Ishikawa (cell line): ENCODE measurements around the gene STEAP3.

ENCODE experiments used
- CEBPB ChIP-seq: IDR thresholded peaks from 2 replicates; pipeline ENCODE4 v1.6.1; 2012
- CREB1 ChIP-seq: IDR thresholded peaks from 2 replicates; pipeline ENCODE4 v1.6.1; 2012; ENCODE audit warnings: low read depth
- EGR1 ChIP-seq: IDR thresholded peaks from 2 replicates; pipeline ENCODE4 v1.6.1; 2012
- EP300 ChIP-seq: IDR thresholded peaks from 2 replicates; pipeline ENCODE4 v1.6.1; 2012; ENCODE audit warnings: borderline replicate concordance
- FOXM1 ChIP-seq: IDR thresholded peaks from 2 replicates; pipeline ENCODE4 v1.6.1; 2012; ENCODE audit warnings: low read depth, borderline replicate concordance
- NFIC ChIP-seq: IDR thresholded peaks from 2 replicates; pipeline ENCODE4 v1.6.1; 2012
- RAD21 ChIP-seq: IDR thresholded peaks from 2 replicates; pipeline ENCODE4 v1.6.1; 2012; ENCODE audit warnings: low read depth
- REST ChIP-seq: IDR thresholded peaks from 2 replicates; pipeline ENCODE4 v1.6.1; 2012; ENCODE audit warnings: low read depth, mild to moderate bottlenecking
- TAF1 ChIP-seq: IDR thresholded peaks from 2 replicates; pipeline ENCODE4 v1.6.1; 2012; ENCODE audit warnings: low read depth, mild to moderate bottlenecking
- TCF12 ChIP-seq: IDR thresholded peaks from 2 replicates; pipeline ENCODE4 v1.6.1; 2012; ENCODE audit warnings: low read depth
- TEAD4 ChIP-seq: IDR thresholded peaks from 2 replicates; pipeline ENCODE4 v1.6.1; 2012
- USF1 ChIP-seq: IDR thresholded peaks from 2 replicates; pipeline ENCODE4 v1.6.1; 2012
- YY1 ChIP-seq: IDR thresholded peaks from 2 replicates; pipeline ENCODE4 v1.6.1; 2012; ENCODE audit warnings: low read depth
- ZBTB7A ChIP-seq: IDR thresholded peaks from 2 replicates; pipeline ENCODE4 v1.6.1; 2012; ENCODE audit warnings: low read depth
- TF ChIP-seq, protein P1 (sequence below): IDR thresholded peaks from 2 replicates; pipeline ENCODE4 v1.6.1; 2012

Gene STEAP3

GRCh38 chr2:119248311-119248710 is 24.7 kb downstream of the STEAP3 start:
- TF ChIP-seq EGR1, result peak; percentile 59; the same call in 1 of the 2 replicates
- TF ChIP-seq REST, result no peak

GRCh38 chr2:119248751-119249150 is 25.1 kb downstream of the STEAP3 start:
- TF ChIP-seq ZBTB7A (no peak), REST (no peak), EGR1 (no peak), TCF12 (no peak), NFIC (no peak), YY1 (no peak), FOXM1 (no peak), CEBPB (no peak), CREB1 (no peak), USF1 (no peak), TAF1 (no peak), RAD21 (no peak), EP300 (no peak), TEAD4 (no peak)
- TF ChIP-seq, protein P1, sequence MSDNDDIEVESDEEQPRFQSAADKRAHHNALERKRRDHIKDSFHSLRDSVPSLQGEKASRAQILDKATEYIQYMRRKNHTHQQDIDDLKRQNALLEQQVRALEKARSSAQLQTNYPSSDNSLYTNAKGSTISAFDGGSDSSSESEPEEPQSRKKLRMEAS, result no peak

DNA sequence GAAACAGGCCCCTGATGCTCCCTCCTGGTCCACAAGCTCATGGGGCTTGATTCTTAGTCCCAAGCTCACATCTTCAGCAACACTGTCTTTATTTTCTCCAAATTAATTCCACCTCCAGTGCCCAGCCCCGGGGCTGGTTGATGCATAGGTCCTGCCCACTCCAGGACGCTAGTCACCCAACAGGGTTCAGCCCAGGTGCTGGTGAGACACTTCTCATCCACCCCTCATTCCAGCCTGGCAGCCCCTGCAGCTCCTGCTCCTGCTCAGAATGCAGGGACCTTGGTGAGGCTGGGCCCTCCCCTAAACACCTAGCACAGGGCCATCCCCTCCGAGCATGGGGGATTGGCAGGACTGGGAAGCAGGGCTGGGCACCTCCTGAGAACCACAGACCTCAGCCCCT is 25.7 kb downstream of the STEAP3 start:
- TF ChIP-seq EGR1, result no peak
- TF ChIP-seq REST, result no peak
- TF ChIP-seq, protein P1, result no peak
- TF ChIP-seq USF1, result no peak
- TF ChIP-seq RAD21, result no peak
- no peak for TF ChIP-seq TAF1
- no peak for TF ChIP-seq YY1
- no peak for TF ChIP-seq CREB1
- TF ChIP-seq EP300, result no peak
- TF ChIP-seq FOXM1, result no peak
- no peak for TF ChIP-seq NFIC
- no peak for TF ChIP-seq CEBPB

GRCh38 chr2:119249855-119250717 is 26.5 kb downstream of the STEAP3 start:
- TF ChIP-seq TEAD4 (no peak), FOXM1 (no peak), ZBTB7A (no peak)

GRCh38 chr2:119250718-119251290 is 27.2 kb downstream of the STEAP3 start:
- TF ChIP-seq EP300, result no peak
- TF ChIP-seq, protein P1, result no peak
- TF ChIP-seq REST, result no peak
- no peak for TF ChIP-seq FOXM1
- TF ChIP-seq CEBPB, result no peak
- no peak for TF ChIP-seq YY1
- TF ChIP-seq TCF12, result no peak
- TF ChIP-seq NFIC, result no peak
- TF ChIP-seq TAF1, result no peak
